Stomach smooth muscle (tissue), 2 donors: Measurements from ENCODE around the gene CMTM7.
"Not testable (repeated sequence)": the region's sequence is repeated elsewhere in the genome, so short reads cannot be mapped to it uniquely, and the experiment has no call there.

Experiments used
- H3K27ac ChIP-seq: one replicate; pipeline ENCODE4 v1.7.0; 2013; ENCODE audit warnings: mild to moderate bottlenecking, low read length, inconsistent platforms
- H3K27me3 ChIP-seq, 2 donors: one replicate each; pipeline ENCODE4 v1.7.0; 2013; ENCODE audit warnings: low read length in 2 of 2; ENCODE audit not compliant: insufficient read depth in 2 of 2, control insufficient read depth in 1 of 2
- H3K36me3 ChIP-seq, 2 donors: one replicate each; pipeline ENCODE4 v1.7.0; 2013; ENCODE audit warnings: low read length in 2 of 2; ENCODE audit not compliant: control insufficient read depth in 2 of 2, insufficient read depth in 2 of 2
- H3K4me1 ChIP-seq: one replicate; pipeline ENCODE4 v1.7.0; 2013; ENCODE audit warnings: low read length; ENCODE audit not compliant: control insufficient read depth, insufficient read depth
- H3K4me3 ChIP-seq, 2 donors: one replicate each; pipeline ENCODE4 v1.7.0; 2013; ENCODE audit warnings: low read length in 2 of 2
- H3K9ac ChIP-seq, 2 donors: one replicate each; pipeline ENCODE4 v1.7.0; 2013; ENCODE audit warnings: low read length in 2 of 2, mild to moderate bottlenecking in 1 of 2
- H3K9me3 ChIP-seq, 2 donors: one replicate each; pipeline ENCODE4 v1.7.0; 2013; ENCODE audit warnings: low read length in 2 of 2; ENCODE audit not compliant: control insufficient read depth in 2 of 2
- donor health status: healthy.
- donor health status: Pancreatic carcinoma.

CMTM7 gene

DNA sequence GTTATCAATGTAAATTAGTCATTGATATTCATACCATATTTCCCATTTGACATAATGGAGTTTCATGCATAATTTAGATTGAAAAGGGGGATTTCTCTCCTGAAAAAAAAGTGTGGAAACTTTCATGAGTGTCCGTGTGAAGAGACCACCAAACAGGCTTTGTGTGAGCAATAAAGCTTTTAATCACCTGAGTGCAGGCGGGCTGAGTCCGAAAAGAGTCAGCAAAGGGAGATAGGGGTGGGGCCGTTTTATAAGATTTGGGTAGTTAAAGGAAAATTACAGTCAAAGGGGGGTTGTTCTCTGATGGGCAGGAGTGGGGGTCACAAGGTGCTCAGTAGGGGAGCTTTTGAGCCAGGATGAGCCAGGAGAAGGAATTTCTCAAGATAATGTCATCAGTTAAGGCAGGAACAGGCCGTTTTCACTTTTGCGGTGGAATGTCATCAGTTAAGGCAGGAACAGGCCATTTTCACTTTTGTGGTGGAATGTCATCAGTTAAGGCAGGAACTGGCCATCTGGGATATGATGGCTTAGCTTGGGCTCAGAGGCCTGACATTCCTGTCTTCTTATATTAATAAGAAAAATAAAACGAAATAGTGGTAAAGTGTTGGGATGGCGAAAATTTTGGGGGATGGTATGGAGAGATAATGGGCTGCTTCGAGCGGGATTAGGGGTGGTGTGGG, 69.3 kb downstream of the CMTM7 start:
- H3K27ac ChIP-seq, H3K4me1 ChIP-seq: not testable (repeated sequence)

DNA sequence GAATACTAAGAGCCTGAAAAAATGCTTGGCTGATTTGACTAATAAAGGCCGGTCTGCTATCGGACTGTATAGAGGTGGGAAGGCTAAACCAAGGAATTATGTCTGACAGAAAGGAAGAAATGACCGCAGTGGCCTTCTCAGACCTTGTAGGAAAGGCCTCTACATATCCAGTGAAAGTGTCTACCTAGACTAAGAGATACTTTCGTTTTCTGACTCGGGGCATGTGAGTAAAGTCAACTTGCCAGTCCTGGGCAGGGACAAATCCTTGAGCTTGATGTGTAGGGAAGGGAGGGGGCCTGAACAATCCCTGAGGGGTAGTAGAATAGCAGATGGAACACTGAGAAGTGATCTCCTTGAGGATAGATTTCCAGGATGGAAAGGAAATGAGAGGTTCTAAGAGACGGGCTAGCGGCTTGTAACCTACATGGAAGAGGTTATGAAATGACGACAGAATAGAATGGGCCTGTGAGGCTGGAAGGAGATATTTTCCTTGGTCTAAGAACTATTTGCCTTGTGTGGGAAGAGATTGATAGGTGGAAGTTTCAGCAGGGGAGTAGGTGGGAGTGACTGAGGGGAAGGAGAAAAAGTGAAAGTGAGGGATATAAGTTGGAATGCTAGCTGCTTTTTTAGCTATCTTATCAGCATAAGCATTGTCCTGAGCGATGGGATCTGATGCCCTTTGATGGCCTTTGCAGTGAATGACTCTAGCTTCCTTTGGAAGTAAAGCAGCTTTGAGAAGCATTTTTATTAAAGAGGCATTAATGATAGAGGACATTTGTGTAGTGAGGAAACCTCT, 70.7 kb downstream of the CMTM7 start:
- not testable (repeated sequence) for H3K27ac ChIP-seq, H3K9ac ChIP-seq, H3K4me3 ChIP-seq

More for the DNA sequence above, 69.3 kb downstream of the CMTM7 start:
- H3K36me3 ChIP-seq, H3K9me3 ChIP-seq, H3K4me3 ChIP-seq, H3K9ac ChIP-seq, H3K27me3 ChIP-seq: not testable (repeated sequence)

DNA sequence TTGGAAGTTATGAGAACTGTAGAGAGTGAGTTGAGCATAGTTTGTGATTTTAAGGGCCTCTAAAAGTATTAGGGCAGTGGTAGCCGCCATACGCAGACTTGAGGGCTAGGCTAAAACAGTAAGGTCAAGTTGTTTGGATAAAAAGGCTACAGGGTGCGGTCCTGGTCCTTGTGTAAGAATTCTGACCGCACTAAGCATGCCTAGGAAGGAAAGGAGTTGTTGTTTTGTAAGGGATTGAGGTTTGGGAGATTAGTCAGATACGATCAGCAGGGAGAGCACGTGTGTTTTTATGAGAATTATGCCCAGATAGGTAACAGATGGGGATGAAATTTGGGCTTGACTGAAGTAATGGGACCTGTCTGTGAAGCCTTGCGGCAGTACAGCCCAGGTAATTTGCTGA, 71.8 kb downstream of the CMTM7 start:
- H3K4me3 ChIP-seq, H3K9me3 ChIP-seq, H3K9ac ChIP-seq, H3K4me1 ChIP-seq, H3K27ac ChIP-seq, H3K36me3 ChIP-seq, H3K27me3 ChIP-seq: not testable (repeated sequence)

More for the DNA sequence above, 70.7 kb downstream of the CMTM7 start:
- not testable (repeated sequence) for H3K4me1 ChIP-seq, H3K27me3 ChIP-seq, H3K36me3 ChIP-seq, H3K9me3 ChIP-seq

DNA sequence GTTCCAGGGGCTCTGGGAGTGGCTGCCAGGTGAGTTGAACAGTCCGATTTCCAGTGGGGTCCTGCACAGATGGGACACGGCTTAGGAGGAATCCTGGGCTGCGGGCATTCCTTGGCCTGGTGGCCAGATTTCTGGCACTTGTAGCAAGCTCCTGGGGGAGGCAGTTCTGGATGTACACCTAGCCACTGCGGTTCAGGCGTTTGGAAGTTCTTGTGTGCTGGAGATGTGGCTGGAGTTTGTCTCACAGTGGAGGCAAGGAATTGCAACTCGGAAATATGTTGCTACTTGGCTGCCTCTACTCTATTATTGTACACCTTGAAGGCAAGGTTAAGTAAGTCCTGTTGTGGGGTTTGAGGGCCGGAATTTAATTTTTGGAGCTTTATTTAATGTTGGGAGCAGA, 73.1 kb downstream of the CMTM7 start:
- H3K27ac ChIP-seq, H3K9me3 ChIP-seq, H3K9ac ChIP-seq, H3K4me1 ChIP-seq, H3K36me3 ChIP-seq, H3K27me3 ChIP-seq, H3K4me3 ChIP-seq: not testable (repeated sequence)

DNA sequence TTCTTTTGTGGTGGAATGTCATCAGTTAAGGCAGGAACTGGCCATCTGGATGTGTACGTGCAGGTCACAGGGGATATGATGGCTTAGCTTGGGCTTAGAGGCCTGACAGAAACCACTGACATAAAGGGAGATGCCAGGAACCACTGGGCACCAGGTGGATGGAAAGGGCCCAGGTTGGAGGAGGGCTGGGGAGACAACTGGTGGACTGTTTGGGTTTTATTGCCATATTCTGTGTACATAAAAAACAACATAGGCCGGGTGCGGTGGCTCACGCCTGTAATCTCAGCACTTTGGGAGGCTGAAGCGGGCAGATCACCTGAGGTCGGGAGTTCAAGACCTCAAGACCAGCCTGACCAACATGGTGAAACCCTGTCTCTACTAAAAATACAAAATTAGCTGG, 75.2 kb downstream of the CMTM7 start:
- H3K9ac ChIP-seq, H3K27me3 ChIP-seq, H3K36me3 ChIP-seq, H3K27ac ChIP-seq, H3K4me3 ChIP-seq, H3K9me3 ChIP-seq: not testable (repeated sequence)
- peaks cover 12% of the 10 kb centered on the region for H3K4me1 ChIP-seq

DNA sequence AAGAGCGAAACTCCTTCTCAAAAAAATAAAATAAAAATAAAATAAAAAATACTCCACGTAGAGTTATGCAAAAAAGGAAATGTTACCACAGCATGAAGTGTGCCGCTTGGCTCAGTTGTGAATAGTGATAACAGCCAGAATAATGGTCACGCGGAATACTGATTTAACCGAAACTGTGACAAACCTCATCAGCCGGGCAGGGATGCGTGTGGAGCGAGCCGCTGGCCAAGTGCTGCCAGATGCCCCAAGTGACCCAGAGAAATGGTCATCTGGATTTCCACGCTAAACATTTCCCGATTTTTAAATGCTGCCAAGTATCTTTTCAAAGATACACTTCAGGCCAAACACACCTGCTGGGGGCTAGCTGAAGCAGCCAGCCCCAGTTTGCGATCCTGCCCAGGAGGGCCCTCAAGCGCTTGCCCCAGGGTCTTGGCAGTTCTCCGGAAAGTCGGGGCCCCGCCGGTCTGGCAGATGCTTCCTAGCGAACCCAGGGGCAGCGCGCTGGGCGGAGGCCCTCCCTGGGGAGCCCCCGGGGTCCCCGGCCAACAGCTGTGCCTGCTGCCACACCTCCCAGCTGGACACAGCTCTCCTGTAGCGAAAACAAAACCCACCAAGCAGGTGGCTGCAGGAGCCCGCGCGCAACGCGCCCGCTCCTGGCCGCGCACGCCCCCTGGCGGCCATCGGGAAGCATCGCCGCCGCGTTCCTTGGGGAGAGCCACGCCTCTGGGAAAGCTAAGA, 75.8 kb downstream of the CMTM7 start:
- Histone ChIP-seq H3K9ac (no peak overlapping the region), H3K27ac (no peak overlapping the region), H3K4me1 (peaks cover 12% of the 10 kb centered on the region), H3K27me3 (no peaks in the 10 kb centered on the region), H3K9me3 (no peaks in the 10 kb centered on the region), H3K36me3 (peaks cover 0 to 3% of the 10 kb centered on the region in 2 donors), H3K4me3 (peak overlapping the region; percentile 44 to 65)

DNA sequence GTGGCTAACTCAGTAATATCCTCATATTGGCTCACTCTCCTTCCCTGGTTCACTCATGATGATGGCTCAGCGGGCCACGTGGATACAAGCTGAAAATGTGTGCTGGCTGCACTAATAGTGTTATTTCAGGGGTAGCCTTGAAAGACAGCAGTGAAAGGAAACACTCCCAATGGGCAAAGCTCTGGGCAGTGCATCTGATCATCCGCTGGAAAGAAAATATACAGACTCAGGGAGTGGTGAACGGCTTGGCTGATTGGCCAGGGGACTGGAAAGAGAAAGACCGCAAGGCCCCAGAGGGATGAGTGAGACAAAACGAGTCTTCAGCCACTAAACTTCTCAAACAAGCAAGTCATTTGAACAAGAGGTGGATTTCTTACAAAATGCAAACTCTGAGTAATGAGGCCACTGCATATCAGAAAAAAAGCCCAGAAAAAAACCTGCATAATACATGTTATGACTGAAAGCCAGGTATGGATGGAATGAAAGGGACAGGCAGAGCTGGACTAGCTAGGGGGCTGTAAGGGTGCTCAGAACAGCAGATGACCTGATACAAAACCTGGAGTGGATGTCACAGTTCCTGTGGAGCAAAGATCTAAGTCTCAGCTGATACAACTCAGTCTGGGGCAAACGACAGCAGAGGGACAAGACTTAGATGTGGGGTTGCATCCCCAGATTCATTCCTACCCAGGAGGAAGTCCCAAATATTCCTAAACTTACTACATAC, 77.7 kb downstream of the CMTM7 start:
- Histone ChIP-seq H3K36me3 (peaks cover 0 to 3% of the 10 kb centered on the region in 2 donors), H3K9ac (no peak overlapping the region), H3K27ac (no peak overlapping the region), H3K27me3 (no peaks in the 10 kb centered on the region), H3K4me1 (peaks cover 12% of the 10 kb centered on the region), H3K4me3 (no peak overlapping the region), H3K9me3 (no peaks in the 10 kb centered on the region)

DNA sequence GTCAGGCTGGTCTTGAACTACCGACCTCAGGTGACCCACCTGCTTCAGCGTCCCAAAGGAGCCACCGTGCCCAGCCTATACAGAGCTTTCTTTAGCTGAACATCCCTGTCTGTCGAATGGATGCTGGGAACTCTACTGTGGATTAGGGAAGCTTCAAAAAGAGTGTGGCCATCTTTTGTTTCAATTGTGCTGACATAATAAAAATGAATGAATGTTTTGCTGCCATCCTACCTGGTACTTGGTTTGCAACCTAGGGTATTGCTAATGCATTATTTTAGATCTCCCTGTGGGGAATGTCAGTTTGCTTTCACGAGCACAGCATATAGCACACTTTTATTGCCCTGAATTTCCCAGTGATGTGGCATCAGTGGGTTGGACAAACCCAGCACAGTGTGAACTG, 78.7 kb downstream of the CMTM7 start:
- H3K27ac ChIP-seq = no peak overlapping the region
- H3K27me3 ChIP-seq = no peaks in the 10 kb centered on the region
- H3K4me3 ChIP-seq = no peak overlapping the region
- peaks cover 0 to 3% of the 10 kb centered on the region in 2 donors for H3K36me3 ChIP-seq
- H3K9ac ChIP-seq = no peak overlapping the region
- H3K4me1 ChIP-seq = peaks cover 12% of the 10 kb centered on the region
- no peaks in the 10 kb centered on the region for H3K9me3 ChIP-seq

DNA sequence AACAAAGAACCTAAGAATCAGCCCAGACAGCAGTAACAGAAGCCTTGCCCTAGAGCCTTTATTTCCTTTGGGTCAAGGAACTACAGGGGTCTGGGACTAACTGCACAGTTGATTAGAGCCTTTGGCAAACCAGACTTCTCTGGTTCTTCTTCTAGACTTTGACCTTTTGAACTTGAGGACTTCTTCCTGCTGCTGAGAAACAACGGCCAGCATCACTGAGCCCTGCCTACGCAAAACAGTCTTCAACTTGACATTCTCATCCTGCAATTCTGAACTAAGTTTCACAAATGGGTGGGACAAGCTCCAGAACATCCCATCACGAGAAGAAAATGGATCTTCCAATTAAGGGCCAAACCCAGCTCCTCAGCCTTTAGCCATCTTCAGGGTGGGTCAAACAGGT, 79.6 kb downstream of the CMTM7 start:
- no peak overlapping the region for H3K4me3 ChIP-seq
- H3K9ac ChIP-seq = no peak overlapping the region
- no peaks in the 10 kb centered on the region for H3K27me3 ChIP-seq
- peaks cover 12% of the 10 kb centered on the region for H3K4me1 ChIP-seq
- no peak overlapping the region for H3K27ac ChIP-seq
- peaks cover 0 to 3% of the 10 kb centered on the region in 2 donors for H3K36me3 ChIP-seq
- no peaks in the 10 kb centered on the region for H3K9me3 ChIP-seq

DNA sequence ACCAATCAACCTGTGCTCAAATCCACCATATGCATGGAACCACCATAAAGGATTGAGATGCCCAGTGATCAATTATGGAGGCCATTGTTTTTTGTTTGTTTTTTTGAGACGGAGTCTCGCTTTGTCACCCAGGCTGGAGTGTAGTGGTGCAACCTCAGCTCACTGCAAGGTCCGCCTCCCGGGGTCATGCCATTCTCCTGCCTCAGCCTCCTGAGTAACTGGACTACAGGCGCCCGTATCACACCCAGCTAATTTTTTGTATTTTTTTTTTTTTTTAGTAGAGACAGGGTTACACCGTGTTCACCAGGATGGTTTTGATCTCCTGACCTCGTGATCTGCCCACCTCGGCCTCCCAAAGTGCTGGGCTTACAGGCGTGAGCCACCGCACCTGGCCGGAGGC, 80.5 kb downstream of the CMTM7 start:
- H3K4me1 ChIP-seq = peaks cover 12% of the 10 kb centered on the region

More for the DNA sequence above, 80.5 kb downstream of the CMTM7 start:
- H3K27me3 ChIP-seq, H3K27ac ChIP-seq, H3K9ac ChIP-seq, H3K4me3 ChIP-seq, H3K36me3 ChIP-seq, H3K9me3 ChIP-seq: not testable (repeated sequence)
